ENCODE measurements around the gene TRPM8.

GRCh38 chr2:234005126-234005525 is 88.0 kb downstream of the TRPM8 start:
- TF ChIP-seq, protein P1, sequence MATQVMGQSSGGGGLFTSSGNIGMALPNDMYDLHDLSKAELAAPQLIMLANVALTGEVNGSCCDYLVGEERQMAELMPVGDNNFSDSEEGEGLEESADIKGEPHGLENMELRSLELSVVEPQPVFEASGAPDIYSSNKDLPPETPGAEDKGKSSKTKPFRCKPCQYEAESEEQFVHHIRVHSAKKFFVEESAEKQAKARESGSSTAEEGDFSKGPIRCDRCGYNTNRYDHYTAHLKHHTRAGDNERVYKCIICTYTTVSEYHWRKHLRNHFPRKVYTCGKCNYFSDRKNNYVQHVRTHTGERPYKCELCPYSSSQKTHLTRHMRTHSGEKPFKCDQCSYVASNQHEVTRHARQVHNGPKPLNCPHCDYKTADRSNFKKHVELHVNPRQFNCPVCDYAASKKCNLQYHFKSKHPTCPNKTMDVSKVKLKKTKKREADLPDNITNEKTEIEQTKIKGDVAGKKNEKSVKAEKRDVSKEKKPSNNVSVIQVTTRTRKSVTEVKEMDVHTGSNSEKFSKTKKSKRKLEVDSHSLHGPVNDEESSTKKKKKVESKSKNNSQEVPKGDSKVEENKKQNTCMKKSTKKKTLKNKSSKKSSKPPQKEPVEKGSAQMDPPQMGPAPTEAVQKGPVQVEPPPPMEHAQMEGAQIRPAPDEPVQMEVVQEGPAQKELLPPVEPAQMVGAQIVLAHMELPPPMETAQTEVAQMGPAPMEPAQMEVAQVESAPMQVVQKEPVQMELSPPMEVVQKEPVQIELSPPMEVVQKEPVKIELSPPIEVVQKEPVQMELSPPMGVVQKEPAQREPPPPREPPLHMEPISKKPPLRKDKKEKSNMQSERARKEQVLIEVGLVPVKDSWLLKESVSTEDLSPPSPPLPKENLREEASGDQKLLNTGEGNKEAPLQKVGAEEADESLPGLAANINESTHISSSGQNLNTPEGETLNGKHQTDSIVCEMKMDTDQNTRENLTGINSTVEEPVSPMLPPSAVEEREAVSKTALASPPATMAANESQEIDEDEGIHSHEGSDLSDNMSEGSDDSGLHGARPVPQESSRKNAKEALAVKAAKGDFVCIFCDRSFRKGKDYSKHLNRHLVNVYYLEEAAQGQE (IDR thresholded peaks at IDR 0.05; ENCODE audit: insufficient read depth in 1 of 2, low read depth in 2 of 2, low read length in 2 of 2): no peak
- TF ChIP-seq SIN3A (IDR thresholded peaks at IDR 0.05; ENCODE audit: borderline replicate concordance, insufficient read depth, low read length): no peak

Measured in PFSK-1 (cell line).